GM19395 (cell line): ENCODE results near the gene STK40.

Experiments
- ATAC-seq: cut with Tn5 transposase; IDR thresholded peaks from one replicate; pipeline ENCODE4 v1.9.1; 2021; ENCODE audit warnings: mild to moderate bottlenecking, moderate library complexity; ENCODE audit not compliant: unreplicated experiment

STK40 gene

GRCh38 chr1:36377791-36378492, 7.8 kb downstream of the STK40 start:
- ATAC-seq, result no peak

GRCh38 chr1:36372617-36373016, 13.1 kb downstream of the STK40 start:
- ATAC-seq, result no peak

- ATAC-seq, result no peak
Observed at GRCh38 chr1:36369061-36369861, 16.5 kb downstream of the STK40 start.

GRCh38 chr1:36367798-36368197, 17.9 kb downstream of the STK40 start:
- no peak for ATAC-seq

GRCh38 chr1:36367066-36367465, 18.7 kb downstream of the STK40 start:
- ATAC-seq, result no peak

GRCh38 chr1:36366091-36366661, 19.5 kb downstream of the STK40 start:
- no peak for ATAC-seq

- ATAC-seq, result no peak
Observed at GRCh38 chr1:36365381-36365780, 20.3 kb downstream of the STK40 start.

- no peak for ATAC-seq
Observed at GRCh38 chr1:36359911-36360550, 25.7 kb downstream of the STK40 start.

GRCh38 chr1:36359383-36359782, 26.3 kb downstream of the STK40 start:
- ATAC-seq, result no peak

- ATAC-seq, result no peak
Observed at GRCh38 chr1:36358514-36359084, 27.1 kb downstream of the STK40 start.

GRCh38 chr1:36355811-36356210, 29.9 kb downstream of the STK40 start:
- no peak for ATAC-seq

GRCh38 chr1:36354486-36354885, 31.2 kb downstream of the STK40 start:
- no peak for ATAC-seq

GRCh38 chr1:36352910-36353878, 32.5 kb downstream of the STK40 start:
- no peak for ATAC-seq

- no peak for ATAC-seq
Observed at GRCh38 chr1:36352125-36352909, 33.4 kb downstream of the STK40 start.

GRCh38 chr1:36351227-36351977, 34.3 kb downstream of the STK40 start:
- ATAC-seq, result no peak

- ATAC-seq, result no peak
Observed at GRCh38 chr1:36350659-36351226, 35.0 kb downstream of the STK40 start.

GRCh38 chr1:36349839-36350238, 35.9 kb downstream of the STK40 start:
- ATAC-seq, result no peak

GRCh38 chr1:36349241-36349671, 36.5 kb downstream of the STK40 start:
- peak; percentile 74 for ATAC-seq
